Activated T-cell treated with anti-CD3 and anti-CD28 coated beads, Interleukin-2, amount 50 U/mL, for 24 hours (primary cell): ENCODE results near the gene GIT2.
"Not testable (repeated sequence)": the region's sequence is repeated elsewhere in the genome, so short reads cannot be mapped to it uniquely, and the experiment has no call there.

Experiments used
- DNase-seq: peaks from one replicate; pipeline ENCODE4 v3.0.0-alpha.2; 2020
- H3K27ac Mint-ChIP-seq: 2 replicates; pipeline ENCODE4 v1.8.0; 2020; ENCODE audit warnings: mild to moderate bottlenecking, mixed read lengths
- H3K27me3 Mint-ChIP-seq: 2 replicates; pipeline ENCODE4 v1.8.0; 2020; ENCODE audit warnings: mixed read lengths
- H3K36me3 Mint-ChIP-seq: 2 replicates; pipeline ENCODE4 v1.8.0; 2020; ENCODE audit warnings: low read depth, mixed read lengths
- H3K4me1 Mint-ChIP-seq: 2 replicates; pipeline ENCODE4 v1.8.0; 2020; ENCODE audit warnings: low read depth, mixed read lengths
- H3K4me3 Mint-ChIP-seq: 2 replicates; pipeline ENCODE4 v1.8.0; 2020; ENCODE audit warnings: mild to moderate bottlenecking, moderate library complexity, mixed read lengths
- H3K9me3 Mint-ChIP-seq: 2 replicates; pipeline ENCODE4 v1.8.0; 2020; ENCODE audit warnings: mixed read lengths

The GIT2 gene

DNA sequence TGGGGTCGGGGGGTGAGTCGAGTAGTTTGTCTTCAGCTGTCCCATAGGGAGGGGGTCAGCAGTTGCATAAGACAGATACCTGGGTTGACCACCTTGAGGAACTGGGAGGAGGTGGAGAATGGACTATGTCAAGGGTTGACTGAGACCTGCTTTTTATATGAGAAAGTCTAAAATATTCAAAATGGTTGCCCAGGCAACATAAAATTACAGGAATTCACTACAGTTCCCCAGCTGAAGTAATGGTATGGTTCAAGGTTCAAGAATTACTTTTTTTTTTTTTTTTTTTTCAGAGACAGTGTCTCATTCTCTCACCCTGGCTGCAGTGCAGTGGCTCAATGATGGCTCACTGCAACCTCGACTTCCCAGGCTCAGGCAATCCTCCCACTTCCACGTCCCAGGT is 101.2 kb downstream of the GIT2 start:
- Mint-ChIP-seq H3K27ac (no peak overlapping the region), H3K4me1 (peaks cover 26% of the 10 kb centered on the region), H3K9me3 (no peaks in the 10 kb centered on the region), H3K4me3 (no peak overlapping the region), H3K36me3 (peaks cover under 1% of the 10 kb centered on the region), H3K27me3 (no peaks in the 10 kb centered on the region)
- DNase-seq = no peak

DNA sequence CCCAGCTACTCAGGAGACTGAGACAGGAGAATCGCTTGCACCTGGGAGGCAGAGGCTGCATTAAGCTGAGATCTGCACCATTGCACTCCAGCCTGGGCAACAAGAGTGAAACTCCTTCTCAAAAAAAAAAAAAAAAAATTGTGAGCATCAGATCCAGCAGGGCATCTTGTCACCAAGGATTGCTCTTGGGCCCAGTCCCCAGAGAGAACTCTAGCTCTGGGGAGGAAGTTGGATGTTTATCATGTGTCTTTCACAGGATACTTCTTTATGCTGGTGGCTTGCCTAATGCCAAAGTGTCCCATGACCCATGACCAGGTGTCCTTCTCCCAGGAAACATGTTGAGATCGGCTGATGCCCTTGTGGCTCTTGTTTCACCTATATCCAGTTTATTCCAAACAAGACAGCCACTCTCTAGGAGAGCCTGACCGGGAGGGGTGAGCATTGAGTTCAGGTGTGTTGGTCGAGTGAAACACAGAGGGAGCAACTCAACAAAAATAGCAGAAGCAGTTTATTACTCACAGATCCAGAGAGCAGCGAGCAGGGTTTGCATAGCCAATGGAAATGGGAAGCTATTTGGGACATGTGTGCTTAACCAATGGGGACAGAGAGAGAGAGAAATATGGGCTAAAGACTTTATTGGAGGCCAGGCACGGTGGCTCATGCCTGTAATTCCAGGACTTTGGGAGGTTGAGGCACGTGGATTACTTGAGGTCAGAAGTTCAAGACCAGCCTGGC is 102.7 kb downstream of the GIT2 start:
- no peak overlapping the region for H3K27ac Mint-ChIP-seq
- no peaks in the 10 kb centered on the region for H3K27me3 Mint-ChIP-seq
- no peak for DNase-seq
- H3K9me3 Mint-ChIP-seq = no peaks in the 10 kb centered on the region
- H3K36me3 Mint-ChIP-seq = no peaks in the 10 kb centered on the region
- H3K4me1 Mint-ChIP-seq = peaks cover 31% of the 10 kb centered on the region
- H3K4me3 Mint-ChIP-seq = no peak overlapping the region

DNA sequence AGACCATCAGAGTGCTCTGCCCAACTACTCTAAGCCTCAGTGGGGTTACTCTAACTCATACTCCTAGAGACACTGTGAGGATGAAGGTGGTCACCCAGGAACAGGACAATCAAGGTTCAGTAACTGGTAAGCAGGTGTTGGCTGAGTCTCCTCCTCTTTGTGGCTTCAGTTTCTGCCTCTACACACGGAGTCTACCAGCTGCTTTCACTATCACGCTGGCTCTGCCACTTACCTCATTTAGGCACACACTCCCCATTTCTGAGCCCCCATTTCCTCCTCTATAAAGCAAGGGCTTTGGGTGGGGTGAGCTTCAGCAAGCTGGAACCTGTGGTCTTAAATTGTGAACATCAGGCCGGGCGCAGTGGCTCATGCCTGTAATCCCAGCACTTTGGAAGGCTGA is 103.4 kb downstream of the GIT2 start:
- no peaks in the 10 kb centered on the region for H3K9me3 Mint-ChIP-seq
- no peak overlapping the region for H3K4me3 Mint-ChIP-seq
- no peak for DNase-seq
- no peaks in the 10 kb centered on the region for H3K27me3 Mint-ChIP-seq
- H3K36me3 Mint-ChIP-seq = no peaks in the 10 kb centered on the region
- H3K27ac Mint-ChIP-seq = no peak overlapping the region
- H3K4me1 Mint-ChIP-seq = peaks cover 38% of the 10 kb centered on the region

DNA sequence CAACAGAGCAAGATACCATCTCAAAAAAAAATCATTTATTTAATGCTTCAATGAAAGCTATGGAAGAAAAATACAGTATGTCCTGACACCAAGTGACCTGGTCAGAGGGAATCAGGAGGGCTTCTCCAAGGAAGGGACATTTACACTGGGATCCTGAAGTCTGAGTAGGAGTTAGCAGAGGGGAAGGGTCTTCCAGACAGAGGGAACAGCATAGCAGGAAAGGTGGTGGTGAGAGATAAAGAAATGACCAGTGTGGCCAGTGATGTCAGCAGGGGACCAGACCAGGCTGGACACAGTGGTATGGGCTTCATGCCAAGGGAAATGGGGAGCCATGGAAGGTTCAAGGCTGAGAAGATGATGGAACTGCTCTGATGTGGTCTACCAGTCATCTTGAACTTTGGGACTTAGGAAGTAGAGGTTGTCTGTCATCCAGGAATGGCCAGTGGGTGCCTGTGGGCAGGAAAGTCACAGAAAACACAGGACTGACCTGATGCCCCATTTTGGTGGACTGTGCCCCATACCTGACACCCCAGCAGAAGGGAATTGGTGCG is 103.9 kb downstream of the GIT2 start:
- peaks cover 42% of the 10 kb centered on the region for H3K4me1 Mint-ChIP-seq
- DNase-seq = no peak
- H3K36me3 Mint-ChIP-seq = no peaks in the 10 kb centered on the region
- peak overlapping the region; percentile 26 for H3K27ac Mint-ChIP-seq
- H3K9me3 Mint-ChIP-seq = no peaks in the 10 kb centered on the region
- no peaks in the 10 kb centered on the region for H3K27me3 Mint-ChIP-seq
- no peak overlapping the region for H3K4me3 Mint-ChIP-seq

DNA sequence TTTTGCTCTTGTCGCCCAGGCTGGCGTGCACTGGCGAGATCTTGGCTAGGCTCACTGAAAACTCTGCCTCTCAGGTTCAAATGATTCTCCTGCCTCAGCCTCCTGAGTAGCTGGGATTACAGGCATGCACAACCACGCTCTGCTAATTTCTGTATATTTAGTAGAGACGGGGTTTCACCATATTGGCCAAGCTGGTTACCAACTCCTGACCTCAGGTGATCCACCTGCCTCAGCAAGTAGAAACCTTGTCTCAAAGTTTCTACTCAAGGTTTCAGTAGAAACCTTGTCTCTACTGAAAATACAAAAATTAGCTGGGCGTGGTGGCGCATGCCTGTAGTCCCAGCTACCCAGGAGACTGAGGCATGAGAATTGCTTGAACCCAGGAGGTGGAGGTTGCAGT is 104.4 kb downstream of the GIT2 start:
- not testable (repeated sequence) for H3K27ac Mint-ChIP-seq, DNase-seq, H3K27me3 Mint-ChIP-seq, H3K4me3 Mint-ChIP-seq, H3K9me3 Mint-ChIP-seq, H3K36me3 Mint-ChIP-seq
- peaks cover 42% of the 10 kb centered on the region for H3K4me1 Mint-ChIP-seq

DNA sequence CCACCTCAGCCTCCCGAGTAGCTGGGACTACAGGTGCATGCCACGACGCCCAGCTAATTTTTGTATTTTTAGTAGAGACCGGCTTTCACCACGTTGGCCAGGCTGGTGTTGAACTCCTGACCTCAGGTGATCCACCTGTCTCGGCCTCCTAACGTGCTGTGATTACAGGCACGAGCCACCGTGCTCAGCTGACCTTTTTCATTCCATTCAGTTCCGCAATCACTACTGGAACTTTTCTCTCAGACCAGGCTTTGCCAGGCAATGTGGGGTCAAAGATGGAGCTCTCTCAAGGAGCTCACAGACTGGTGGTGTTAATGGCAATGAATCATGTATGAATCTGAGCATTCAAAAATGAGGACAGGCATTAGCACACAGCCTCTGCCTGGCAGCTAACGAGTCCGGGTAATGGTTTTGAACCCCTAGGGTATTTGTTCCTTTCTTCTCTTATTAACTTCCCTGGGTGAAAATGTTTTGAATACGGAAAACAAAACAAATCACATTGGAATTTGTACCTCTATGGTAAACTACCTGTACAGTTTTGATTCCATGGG is 105.5 kb downstream of the GIT2 start:
- Mint-ChIP-seq H3K9me3 (no peaks in the 10 kb centered on the region), H3K27ac (peak overlapping the region; percentile 26), H3K36me3 (no peaks in the 10 kb centered on the region), H3K27me3 (no peaks in the 10 kb centered on the region), H3K4me1 (peaks cover 42% of the 10 kb centered on the region), H3K4me3 (no peak overlapping the region)
- DNase-seq = no peak

DNA sequence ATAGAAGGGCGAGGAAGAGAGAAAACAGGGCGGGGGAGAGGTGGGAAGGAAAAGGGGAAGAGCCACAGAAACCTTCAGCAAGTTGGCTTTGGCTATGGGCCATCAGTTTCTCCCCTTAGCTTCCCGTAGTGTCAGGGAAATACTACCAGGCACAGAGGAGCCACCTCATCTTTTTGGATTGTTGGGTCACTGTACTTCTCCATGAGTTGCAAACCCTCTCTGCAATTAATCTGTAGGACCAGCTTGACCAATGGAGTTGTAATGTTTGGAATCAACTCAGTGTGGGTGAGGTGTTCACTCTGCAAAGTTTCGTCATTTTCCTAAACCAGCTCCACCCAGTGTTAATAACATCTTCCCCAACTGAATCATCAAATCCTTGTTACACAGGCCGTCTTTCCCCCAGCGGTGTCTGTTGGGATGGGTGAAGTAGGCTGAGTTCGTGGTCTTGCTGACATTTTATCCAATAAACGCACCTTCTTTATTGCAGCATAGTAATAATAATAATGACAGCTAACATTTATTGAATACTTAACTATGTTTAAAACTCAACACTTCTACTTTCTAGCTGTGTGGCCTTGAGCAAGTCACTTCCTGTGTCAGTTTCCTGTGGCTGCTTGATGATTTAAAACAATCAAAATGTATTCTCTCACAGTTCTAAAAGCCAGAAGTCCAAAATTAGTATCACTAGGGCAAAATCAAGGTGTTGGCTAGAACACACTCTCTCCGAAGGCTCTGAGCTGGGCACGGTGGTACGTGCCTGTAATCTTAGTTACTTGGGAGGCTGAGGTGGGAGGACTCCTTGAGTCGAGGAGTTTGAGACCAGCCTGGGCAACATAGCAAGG is 107.8 kb downstream of the GIT2 start:
- peak; percentile 40 for DNase-seq
- peaks cover 41% of the 10 kb centered on the region for H3K4me1 Mint-ChIP-seq
- peak overlapping the region; percentile 56 for H3K4me3 Mint-ChIP-seq
- no peaks in the 10 kb centered on the region for H3K9me3 Mint-ChIP-seq
- H3K27ac Mint-ChIP-seq = peak overlapping the region; percentile 92
- H3K36me3 Mint-ChIP-seq = no peaks in the 10 kb centered on the region
- H3K27me3 Mint-ChIP-seq = no peaks in the 10 kb centered on the region

DNA sequence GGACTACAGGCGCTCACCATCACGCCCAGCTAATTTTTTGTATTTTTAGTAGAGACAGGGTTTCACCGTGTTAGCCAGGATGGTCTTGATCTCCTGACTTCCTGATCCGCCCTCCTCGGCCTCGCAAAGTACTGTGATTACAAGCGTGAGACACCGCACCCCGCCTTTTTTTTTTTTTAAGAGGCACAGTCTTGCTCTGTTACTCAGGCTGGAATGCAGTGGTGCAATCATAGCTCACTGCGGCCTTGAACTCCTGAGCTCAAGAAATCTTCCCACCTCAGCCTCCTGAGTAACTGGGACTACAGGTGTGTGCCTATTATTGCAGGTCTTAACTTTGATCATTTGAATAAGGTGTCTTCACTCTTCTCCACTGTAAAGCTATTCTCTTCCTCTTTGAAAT is 110.6 kb downstream of the GIT2 start:
- Mint-ChIP-seq H3K4me3 (no peak overlapping the region), H3K4me1 (peaks cover 37% of the 10 kb centered on the region)
- DNase-seq = no peak

DNA sequence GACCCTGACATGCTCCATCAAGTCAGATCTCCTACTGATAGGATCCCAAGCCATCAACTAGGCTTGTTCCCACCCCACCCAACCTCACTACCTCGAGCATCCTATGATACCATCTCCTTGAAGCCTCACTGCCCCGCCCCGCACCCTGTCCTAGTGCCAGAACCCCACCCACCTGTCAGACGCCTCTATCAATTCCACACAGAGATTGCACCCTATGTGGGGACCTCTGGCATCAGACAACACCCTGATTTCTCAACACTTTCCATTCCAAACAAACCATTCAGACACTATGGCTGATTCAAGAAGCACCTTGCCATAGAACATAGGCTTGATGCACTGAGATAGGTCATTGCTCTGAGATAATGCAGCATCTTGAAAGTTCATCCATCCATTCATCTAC is 112.7 kb downstream of the GIT2 start:
- H3K4me3 Mint-ChIP-seq = no peak overlapping the region
- H3K4me1 Mint-ChIP-seq = peaks cover 36% of the 10 kb centered on the region
- no peak overlapping the region for H3K27ac Mint-ChIP-seq
- no peaks in the 10 kb centered on the region for H3K27me3 Mint-ChIP-seq
- H3K36me3 Mint-ChIP-seq = peaks cover 7% of the 10 kb centered on the region
- H3K9me3 Mint-ChIP-seq = no peaks in the 10 kb centered on the region
- DNase-seq = no peak

More for the DNA sequence above, 110.6 kb downstream of the GIT2 start:
- Mint-ChIP-seq H3K27ac (no peak overlapping the region), H3K9me3 (no peaks in the 10 kb centered on the region), H3K27me3 (no peaks in the 10 kb centered on the region), H3K36me3 (no peaks in the 10 kb centered on the region)

DNA sequence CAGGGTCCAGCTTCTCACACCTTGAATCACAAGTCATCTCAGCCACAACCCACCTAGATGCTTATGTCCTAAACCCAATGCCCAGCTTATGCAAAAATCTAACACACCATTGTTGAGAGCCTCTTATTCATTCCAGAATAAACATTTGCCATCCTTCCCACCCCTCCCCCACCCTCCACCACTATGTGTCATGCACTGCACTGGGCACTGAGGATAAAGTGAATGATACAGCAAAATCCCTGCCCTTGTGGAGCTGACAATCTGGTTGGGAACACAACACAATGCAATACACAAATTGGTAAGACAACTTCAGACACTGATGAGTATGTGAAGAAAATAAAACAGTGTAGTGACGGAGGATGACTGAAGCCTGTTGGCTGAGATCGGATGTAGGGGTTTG is 114.4 kb downstream of the GIT2 start:
- peaks cover 7% of the 10 kb centered on the region for H3K36me3 Mint-ChIP-seq
- no peak for DNase-seq
- H3K4me3 Mint-ChIP-seq = no peak overlapping the region
- no peaks in the 10 kb centered on the region for H3K9me3 Mint-ChIP-seq
- H3K27me3 Mint-ChIP-seq = no peaks in the 10 kb centered on the region
- no peak overlapping the region for H3K27ac Mint-ChIP-seq
- peaks cover 39% of the 10 kb centered on the region for H3K4me1 Mint-ChIP-seq

DNA sequence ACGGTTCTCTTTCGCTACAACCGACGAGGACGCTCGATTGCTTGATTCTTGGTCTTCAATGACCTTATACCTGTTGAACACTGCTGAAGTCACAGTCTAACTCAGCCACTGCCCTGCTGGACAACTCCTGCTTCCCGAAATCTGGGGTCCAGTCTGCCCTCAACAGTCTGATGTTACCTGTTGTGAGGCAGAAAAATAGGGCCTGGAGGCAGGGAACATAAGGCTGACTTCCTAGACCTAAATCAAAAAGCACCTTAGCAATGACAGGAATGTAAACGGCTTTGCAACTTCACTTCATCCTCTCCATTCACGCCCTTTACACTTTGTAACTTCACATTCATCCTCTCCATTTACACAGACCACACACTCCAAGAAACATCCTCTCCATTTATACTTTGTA is 115.2 kb downstream of the GIT2 start:
- H3K4me3 Mint-ChIP-seq = peak overlapping the region; percentile 84
- no peak for DNase-seq
- H3K27me3 Mint-ChIP-seq = no peaks in the 10 kb centered on the region

DNA sequence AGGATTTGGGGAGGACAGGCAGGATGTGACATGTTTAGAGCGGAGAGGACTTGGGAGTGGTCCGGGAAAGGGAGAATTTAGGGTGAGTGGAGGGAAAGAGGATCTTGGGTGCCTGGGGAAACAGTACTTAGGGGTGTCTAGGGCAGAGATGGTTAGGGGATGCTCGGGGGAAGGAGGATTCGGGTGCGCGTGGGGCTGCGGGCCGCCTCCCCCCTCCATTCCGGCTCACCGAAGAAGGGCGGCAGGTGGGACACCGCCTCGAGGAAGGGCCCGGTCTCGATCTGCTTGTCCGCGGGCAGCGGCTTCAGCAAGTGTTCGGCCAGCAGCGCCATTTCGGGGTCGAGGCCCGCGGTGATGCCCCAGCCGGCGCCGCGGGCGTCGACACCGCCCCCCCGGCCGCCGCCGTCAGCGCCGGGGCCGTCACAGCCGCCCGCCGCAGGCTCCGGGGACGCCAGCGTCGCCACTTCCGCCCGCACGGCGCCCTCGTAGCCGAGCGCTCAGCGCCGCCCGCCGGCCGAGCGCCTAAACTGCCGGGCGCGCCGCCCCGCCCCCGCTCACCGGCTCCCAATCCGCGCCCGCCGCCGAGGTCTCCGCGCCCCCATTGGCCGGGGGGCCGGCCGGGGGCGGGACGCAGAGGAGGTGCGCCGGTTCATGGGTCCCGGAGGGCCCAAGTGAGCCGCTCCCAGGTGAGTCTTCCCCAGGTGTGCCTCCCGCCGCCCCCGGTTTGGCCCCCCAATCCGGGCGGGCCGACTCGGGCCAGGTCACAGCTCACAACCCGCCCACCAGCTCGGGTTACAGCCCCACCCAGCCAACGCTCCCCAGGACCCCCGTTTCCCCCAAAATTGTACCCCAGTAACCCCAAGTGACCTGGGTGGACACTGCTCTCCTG is 115.9 kb downstream of the GIT2 start, which contains the start of gene GLTP:
Gene GLTP (minus strand): TSS at position 499 of the 889 bp plus-strand sequence. CDS start 167 bp downstream, at position 332.
- peaks cover 48% of the 10 kb centered on the region for H3K4me1 Mint-ChIP-seq
- no peaks in the 10 kb centered on the region for H3K27me3 Mint-ChIP-seq
- no peaks in the 10 kb centered on the region for H3K9me3 Mint-ChIP-seq
- DNase-seq = peak; percentile 93
- H3K4me3 Mint-ChIP-seq = peak within 1 kb of the TSS; percentile 94
- H3K36me3 Mint-ChIP-seq = peaks cover 7% of the 10 kb centered on the region
- H3K27ac Mint-ChIP-seq = peak within 1 kb of the TSS; percentile 93

More for the DNA sequence above, 115.2 kb downstream of the GIT2 start:
- H3K4me1 Mint-ChIP-seq = peaks cover 41% of the 10 kb centered on the region
- no peaks in the 10 kb centered on the region for H3K9me3 Mint-ChIP-seq
- peak overlapping the region; percentile 81 for H3K27ac Mint-ChIP-seq
- H3K36me3 Mint-ChIP-seq = peaks cover 7% of the 10 kb centered on the region
